IPS DF 4.7 (cell line): ENCODE measurements around the gene ANKAR.
"Not testable (repeated sequence)": the region's sequence is repeated elsewhere in the genome, so short reads cannot be mapped to it uniquely, and the experiment has no call there.

Experiments used
- DNase-seq: peaks from one replicate; pipeline ENCODE4 v3.0.0-alpha.2; 2013; ENCODE audit warnings: low spot score; ENCODE audit errors: extremely low read depth

The ANKAR gene

GRCh38 chr2:189702071-189702470 lies 27.6 kb downstream of the ANKAR start:
- DNase-seq: no peak

GRCh38 chr2:189709501-189710221 lies 35.2 kb downstream of the ANKAR start:
- DNase-seq: no peak

GRCh38 chr2:189717593-189717992 lies 43.1 kb downstream of the ANKAR start:
- DNase-seq: not testable (repeated sequence)

GRCh38 chr2:189719571-189719970 lies 45.1 kb downstream of the ANKAR start:
- DNase-seq: no peak

GRCh38 chr2:189723192-189723591 lies 48.7 kb downstream of the ANKAR start:
- no peak for DNase-seq
